Ovary (tissue), 3 donors: ENCODE measurements around the gene KCNK13.

Source experiments
- CTCF ChIP-seq, 3 donors: fragments of 450-650 bp in 2 of 3; fragments of 200-600 bp in 1 of 3; IDR thresholded peaks; one replicate each; pipeline versions ENCODE4 v1.5.1 to v1.8.0; 2016 to 2022; ENCODE audit warnings: antibody characterized with exemption in 3 of 3, mild to moderate bottlenecking in 1 of 3
- EP300 ChIP-seq: sonication (generic); formaldehyde crosslinking; IDR thresholded peaks from one replicate; pipeline ENCODE4 v1.6.1; 2017; ENCODE audit warnings: antibody characterized with exemption
- POLR2A ChIP-seq: fragments of 450-650 bp; IDR thresholded peaks from one replicate; pipeline ENCODE4 v1.6.1; 2017; ENCODE audit warnings: antibody characterized with exemption, mild to moderate bottlenecking, moderate library complexity
- donor health status: DM: no; HTN: no; CAD: no.

DNA sequence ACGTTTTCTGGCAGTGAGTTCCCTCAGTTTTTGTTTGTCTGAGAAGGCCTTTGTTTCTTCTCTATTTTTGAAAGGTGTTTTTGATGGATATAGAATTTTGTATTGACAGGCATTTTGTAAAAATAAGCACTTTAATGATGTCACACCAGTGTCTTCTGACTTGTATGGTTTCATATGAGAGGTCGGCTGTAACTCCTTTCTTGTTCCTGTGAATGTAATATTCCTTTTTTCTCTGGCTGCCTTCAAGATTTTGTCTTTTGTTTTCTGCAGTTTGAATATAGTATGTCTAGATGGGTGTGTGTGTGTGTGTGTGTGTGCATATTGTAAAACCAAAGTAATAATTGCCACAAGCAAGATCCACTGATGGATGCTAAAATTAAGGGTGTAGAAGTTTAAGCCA is 126.8 kb downstream of the KCNK13 start:
- TF ChIP-seq CTCF (IDR thresholded peaks at IDR 0.05) (no peak), POLR2A (no peak), EP300 (no peak)
